SU-DHL-6 (cell line): ENCODE measurements around the gene EPB41L2.

ENCODE experiments used
- H2AFZ ChIP-seq: fragments of 200-600 bp; sonication (generic); 2 replicates; pipeline ENCODE4 v1.6.1; 2014; ENCODE audit warnings: low read depth, mild to moderate bottlenecking, moderate library complexity, mixed read lengths, antibody characterized with exemption, low read length; ENCODE audit not compliant: severe bottlenecking
- H3F3A ChIP-seq: fragments of 200-600 bp; shearing (Covaris generic); 2 replicates; pipeline ENCODE4 v1.6.0; 2016; ENCODE audit warnings: antibody characterized with exemption, mild to moderate bottlenecking; ENCODE audit not compliant: insufficient read depth
- H3K27ac ChIP-seq: fragments of 200-600 bp; sonication (generic); 2 replicates; pipeline ENCODE4 v1.5.1; 2016; ENCODE audit warnings: low read depth, mild to moderate bottlenecking, low read length, moderate library complexity, mixed read lengths
- H3K27me3 ChIP-seq: fragments of 200-600 bp; sonication (generic), shearing (Covaris generic); 2 replicates; pipeline ENCODE4 v1.6.0; 2014; ENCODE audit warnings: mild to moderate bottlenecking, low read length
- H3K36me3 ChIP-seq: fragments of 200-600 bp; sonication (generic); 2 replicates; pipeline ENCODE4 v1.6.1; 2014; ENCODE audit warnings: mild to moderate bottlenecking, low read length, mixed read lengths
- H3K4me2 ChIP-seq: fragments of 300-600, 200-600 bp; shearing (Covaris generic), sonication (generic); 2 replicates; pipeline ENCODE4 v1.6.0; 2014; ENCODE audit warnings: low read length, low read depth, mild to moderate bottlenecking; ENCODE audit not compliant: poor library complexity, severe bottlenecking
- H3K4me3 ChIP-seq: fragments of 200-600 bp; sonication (generic); 2 replicates; pipeline ENCODE4 v1.5.1; 2014; ENCODE audit warnings: antibody characterized with exemption, low read length, mild to moderate bottlenecking, mixed read lengths; ENCODE audit not compliant: insufficient read depth, poor library complexity, severe bottlenecking
- H3K79me2 ChIP-seq: fragments of 200-600 bp; sonication (generic); 2 replicates; pipeline ENCODE4 v1.6.1; 2014; ENCODE audit warnings: mild to moderate bottlenecking, low read length, moderate library complexity; ENCODE audit not compliant: insufficient read depth
- H3K9ac ChIP-seq: fragments of 200-600 bp; sonication (generic); 2 replicates; pipeline ENCODE4 v1.7.0; 2014; ENCODE audit warnings: mild to moderate bottlenecking, low read length
- H3K9me2 ChIP-seq: fragments of 200-600 bp; sonication (generic); replicated peaks from 2 replicates; pipeline ENCODE4 v1.6.1; 2014; ENCODE audit warnings: low read length; ENCODE audit not compliant: insufficient read depth
- H3K9me3 ChIP-seq: fragments of 200-600 bp; sonication (generic); 2 replicates; pipeline ENCODE4 v1.6.1; 2014; ENCODE audit warnings: low read length, mixed read lengths; ENCODE audit not compliant: insufficient read depth
- H4K20me1 ChIP-seq: fragments of 200-600 bp; sonication (generic); 2 replicates; pipeline ENCODE4 v1.6.1; 2014; ENCODE audit warnings: low read depth, mild to moderate bottlenecking, antibody characterized with exemption, low read length, moderate library complexity, mixed read lengths
- EZH2phosphoT487 ChIP-seq: fragments of 200-600 bp; sonication (generic), shearing (Covaris generic); conservative IDR thresholded peaks from 2 replicates; pipeline ENCODE4 v1.6.1; 2018; ENCODE audit warnings: mild to moderate bottlenecking, antibody characterized with exemption, low read length, moderate library complexity, mixed read lengths
- TF ChIP-seq, protein P1 (sequence below): fragments of 200-600 bp; sonication (generic); IDR thresholded peaks from one replicate; pipeline ENCODE4 v1.5.1; 2017; ENCODE audit warnings: antibody characterized with exemption, mild to moderate bottlenecking, low read length, moderate library complexity; ENCODE audit not compliant: insufficient read depth, poor library complexity, severe bottlenecking

Gene EPB41L2

DNA sequence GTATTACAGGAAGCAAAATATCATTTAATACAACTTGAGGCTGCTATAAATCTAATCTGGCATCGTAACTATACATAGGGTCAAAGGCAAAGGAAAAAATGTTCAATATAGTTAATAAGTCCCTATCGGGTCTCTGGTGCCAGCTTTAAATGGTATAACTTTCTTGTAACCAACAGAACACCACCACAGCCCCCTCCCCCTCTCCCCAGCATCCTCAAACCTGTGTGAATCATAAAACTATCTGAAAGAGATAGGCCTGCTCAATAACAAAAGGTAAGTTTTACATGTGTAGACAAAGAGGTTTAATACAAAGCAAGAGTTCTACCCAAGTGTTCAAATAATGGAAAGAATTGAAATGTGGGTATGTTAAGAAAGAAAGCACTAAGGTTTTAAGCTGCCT, 223.7 kb downstream of the EPB41L2 start:
- H3K9ac ChIP-seq = no peak overlapping the region
- no peak overlapping the region for H3K4me2 ChIP-seq
- no peak for TF ChIP-seq EZH2phosphoT487
- TF ChIP-seq, protein P1, sequence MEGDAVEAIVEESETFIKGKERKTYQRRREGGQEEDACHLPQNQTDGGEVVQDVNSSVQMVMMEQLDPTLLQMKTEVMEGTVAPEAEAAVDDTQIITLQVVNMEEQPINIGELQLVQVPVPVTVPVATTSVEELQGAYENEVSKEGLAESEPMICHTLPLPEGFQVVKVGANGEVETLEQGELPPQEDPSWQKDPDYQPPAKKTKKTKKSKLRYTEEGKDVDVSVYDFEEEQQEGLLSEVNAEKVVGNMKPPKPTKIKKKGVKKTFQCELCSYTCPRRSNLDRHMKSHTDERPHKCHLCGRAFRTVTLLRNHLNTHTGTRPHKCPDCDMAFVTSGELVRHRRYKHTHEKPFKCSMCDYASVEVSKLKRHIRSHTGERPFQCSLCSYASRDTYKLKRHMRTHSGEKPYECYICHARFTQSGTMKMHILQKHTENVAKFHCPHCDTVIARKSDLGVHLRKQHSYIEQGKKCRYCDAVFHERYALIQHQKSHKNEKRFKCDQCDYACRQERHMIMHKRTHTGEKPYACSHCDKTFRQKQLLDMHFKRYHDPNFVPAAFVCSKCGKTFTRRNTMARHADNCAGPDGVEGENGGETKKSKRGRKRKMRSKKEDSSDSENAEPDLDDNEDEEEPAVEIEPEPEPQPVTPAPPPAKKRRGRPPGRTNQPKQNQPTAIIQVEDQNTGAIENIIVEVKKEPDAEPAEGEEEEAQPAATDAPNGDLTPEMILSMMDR = no peak
- H3K79me2 ChIP-seq = no peaks in the 10 kb centered on the region
- H3F3A ChIP-seq = no peaks in the 10 kb centered on the region
- H3K36me3 ChIP-seq = no peaks in the 10 kb centered on the region
- H3K9me3 ChIP-seq = no peaks in the 10 kb centered on the region
- no peak overlapping the region for H2AFZ ChIP-seq
- H3K27ac ChIP-seq = no peak overlapping the region
- H3K4me3 ChIP-seq = no peak overlapping the region
- H3K27me3 ChIP-seq = no peaks in the 10 kb centered on the region
- H3K9me2 ChIP-seq = no peaks in the 10 kb centered on the region
- no peaks in the 10 kb centered on the region for H4K20me1 ChIP-seq

DNA sequence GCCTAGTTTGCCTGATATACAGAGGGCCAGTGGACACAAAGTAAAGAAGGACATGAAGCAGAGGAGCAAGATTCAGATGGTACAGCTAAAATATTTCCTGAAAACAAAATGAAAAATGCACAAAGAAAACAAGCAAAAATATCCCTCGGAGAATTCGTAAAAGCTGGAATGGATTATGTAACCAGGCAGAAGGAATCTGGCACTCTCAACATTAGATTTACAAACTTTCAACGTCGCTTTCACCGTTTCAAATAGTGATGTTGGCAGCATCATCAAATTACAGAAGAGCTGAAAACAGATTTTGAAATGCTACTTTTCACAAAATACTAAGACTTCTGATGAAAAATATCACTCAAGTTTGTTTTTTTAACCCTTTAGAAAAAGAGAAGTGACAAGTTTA, 224.1 kb downstream of the EPB41L2 start:
- Histone ChIP-seq H3F3A (no peaks in the 10 kb centered on the region), H3K27ac (no peak overlapping the region), H3K27me3 (no peaks in the 10 kb centered on the region), H3K4me2 (no peak overlapping the region), H3K36me3 (no peaks in the 10 kb centered on the region), H3K9me2 (no peaks in the 10 kb centered on the region), H3K79me2 (no peaks in the 10 kb centered on the region), H3K4me3 (no peak overlapping the region), H2AFZ (no peak overlapping the region), H3K9me3 (no peaks in the 10 kb centered on the region), H3K9ac (no peak overlapping the region), H4K20me1 (no peaks in the 10 kb centered on the region)
- TF ChIP-seq EZH2phosphoT487 = no peak
- TF ChIP-seq, protein P1 = no peak

DNA sequence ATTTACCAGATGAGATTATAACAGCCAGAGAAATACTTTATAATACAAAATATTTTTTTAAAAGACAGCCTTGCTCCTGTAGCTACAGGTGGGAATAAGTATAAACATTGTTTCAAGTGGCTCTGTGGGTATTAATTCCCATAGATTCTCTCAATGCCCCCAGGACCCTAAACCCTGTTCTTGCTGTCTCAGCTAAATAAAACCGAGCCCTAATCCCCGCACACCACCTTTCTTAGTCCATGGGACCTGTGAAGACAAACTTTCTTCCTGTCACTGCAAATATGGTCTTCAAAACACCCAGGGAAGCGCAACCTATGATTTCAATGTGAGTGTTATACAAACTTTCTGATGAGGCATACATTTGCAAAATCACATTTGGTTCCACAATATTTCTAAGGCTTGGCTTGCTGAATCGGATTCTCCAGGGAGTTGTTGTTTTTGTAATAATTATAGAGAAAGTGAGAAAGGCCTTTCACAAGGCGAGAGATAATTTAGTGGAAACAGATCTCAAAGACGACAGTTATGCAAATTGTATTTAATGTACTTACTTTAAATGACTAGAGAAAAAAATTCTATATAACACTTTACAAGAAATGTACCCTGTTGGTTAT, 224.7 kb downstream of the EPB41L2 start:
- Histone ChIP-seq H3K9me3 (no peaks in the 10 kb centered on the region), H2AFZ (no peak overlapping the region), H3K36me3 (no peaks in the 10 kb centered on the region), H3K4me2 (no peak overlapping the region), H3F3A (no peaks in the 10 kb centered on the region), H3K27ac (no peak overlapping the region), H3K27me3 (no peaks in the 10 kb centered on the region), H3K4me3 (no peak overlapping the region), H3K79me2 (no peaks in the 10 kb centered on the region), H3K9ac (no peak overlapping the region), H4K20me1 (no peaks in the 10 kb centered on the region), H3K9me2 (no peaks in the 10 kb centered on the region)
- no peak for TF ChIP-seq EZH2phosphoT487
- TF ChIP-seq, protein P1 = no peak
